GM21381 (cell line): Measurements from ENCODE around the gene MDM4.

Source experiments
- ATAC-seq: cut with Tn5 transposase; IDR thresholded peaks from one replicate; pipeline ENCODE4 v1.9.1; 2021; ENCODE audit warnings: mild to moderate bottlenecking, moderate library complexity; ENCODE audit not compliant: unreplicated experiment

MDM4 gene

GRCh38 chr1:204487256-204487615 is 29.0 kb upstream of the MDM4 start:
- no peak for ATAC-seq

- no peak for ATAC-seq
Observed at GRCh38 chr1:204491655-204492054, 24.6 kb upstream of the MDM4 start.

GRCh38 chr1:204493145-204493983 is 22.8 kb upstream of the MDM4 start:
- ATAC-seq: no peak

- ATAC-seq: peak; percentile 20
Observed at GRCh38 chr1:204493984-204494280, 22.3 kb upstream of the MDM4 start.

DNA sequence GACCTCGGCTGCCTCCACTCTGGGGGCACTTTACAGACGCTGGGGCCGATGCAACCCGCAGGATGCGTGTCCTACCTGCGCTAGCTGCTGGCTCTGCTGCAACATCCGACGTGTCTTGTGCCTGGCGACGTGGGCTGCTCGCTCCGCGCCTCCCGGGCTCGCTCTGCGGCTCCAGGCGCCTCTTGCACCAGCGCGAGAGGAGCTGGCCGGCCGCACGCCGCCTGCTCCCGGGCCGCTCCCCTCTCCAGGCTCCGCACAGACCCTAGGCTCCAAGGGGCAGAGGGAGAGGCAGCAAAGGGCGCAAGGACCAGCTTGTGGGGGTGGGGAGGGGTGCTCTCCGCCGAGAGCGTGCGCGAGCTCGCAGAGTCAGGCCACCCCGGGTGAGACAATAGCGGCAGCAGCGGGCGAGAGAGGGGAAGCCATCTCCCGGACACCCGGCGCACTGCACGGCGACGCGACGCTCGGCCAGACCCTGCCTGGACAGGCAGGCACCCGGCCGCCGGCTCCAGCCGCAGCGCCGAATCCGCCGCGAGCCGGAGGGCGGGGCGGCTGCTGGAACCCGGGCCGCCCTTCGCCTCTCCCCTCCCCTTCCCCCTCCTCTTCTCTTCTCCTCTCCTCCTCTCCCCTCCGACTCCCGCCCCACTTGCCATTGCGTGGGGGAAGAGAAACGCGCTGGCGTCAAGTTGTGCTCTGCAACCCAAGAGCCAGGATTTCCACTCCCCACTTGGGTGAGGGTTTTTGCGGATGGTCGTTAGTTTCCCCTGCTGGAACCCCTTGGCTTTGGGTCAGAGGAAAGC is 21.7 kb upstream of the MDM4 start, which contains the start of gene PIK3C2B:
TSS of gene PIK3C2B (minus strand) at position 525 of the 797 bp plus-strand sequence. CDS start 25,003 bp downstream, outside the sequence.
- peak; percentile 77 for ATAC-seq

DNA sequence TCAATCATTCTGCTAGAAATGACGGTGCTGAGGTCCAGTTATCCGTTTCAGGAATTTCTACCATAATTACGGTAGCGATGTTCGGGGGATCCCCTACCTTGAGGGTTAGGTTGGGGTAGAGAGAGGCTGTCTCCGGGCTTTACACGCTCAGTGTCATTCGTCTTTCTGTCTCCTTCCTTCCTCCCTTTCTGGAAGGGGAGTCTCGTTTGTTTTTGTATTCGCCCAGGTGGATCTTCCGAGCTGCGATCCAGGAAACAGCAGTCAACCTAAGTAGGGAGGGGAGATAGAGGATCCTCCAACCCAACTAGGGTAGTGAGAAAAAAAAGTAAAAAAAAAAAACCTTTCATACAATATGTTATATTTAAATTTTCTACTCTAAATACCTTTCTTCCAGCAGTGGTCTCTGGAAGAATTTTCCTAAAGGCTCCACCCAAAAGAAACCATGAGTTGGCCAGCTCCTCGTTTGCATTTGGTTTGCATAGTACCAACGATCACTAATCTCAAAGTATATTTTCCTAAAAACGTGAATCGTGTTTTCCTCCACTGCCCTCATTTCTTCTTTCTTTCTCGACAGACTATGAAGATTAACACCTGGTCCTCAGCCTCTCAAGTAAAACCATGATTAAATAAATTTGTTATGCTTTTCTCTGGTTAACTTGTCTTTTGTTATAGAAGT is 21.0 kb upstream of the MDM4 start:
- ATAC-seq: peak; percentile 35

GRCh38 chr1:204495777-204496176 is 20.4 kb upstream of the MDM4 start:
- no peak for ATAC-seq

DNA sequence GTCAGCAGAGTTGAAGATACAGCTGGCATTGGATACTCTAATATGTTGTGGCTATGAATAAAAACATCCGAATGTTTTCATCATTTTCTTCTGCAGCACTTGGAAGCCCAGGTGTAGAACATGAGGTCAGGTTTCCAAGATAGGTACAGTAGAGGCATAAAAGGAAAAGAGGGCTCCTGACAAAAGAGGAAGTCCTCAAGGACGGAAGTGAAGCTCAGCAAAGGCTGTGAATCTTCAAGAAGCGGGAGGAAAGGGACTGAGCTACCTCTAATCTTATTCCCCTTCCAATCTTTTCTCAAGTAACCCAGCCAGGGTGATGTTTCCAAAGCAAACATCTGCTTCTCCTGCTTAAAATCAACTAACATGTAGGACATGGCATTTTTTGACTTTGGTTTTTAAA is 17.2 kb upstream of the MDM4 start:
- ATAC-seq: no peak

DNA sequence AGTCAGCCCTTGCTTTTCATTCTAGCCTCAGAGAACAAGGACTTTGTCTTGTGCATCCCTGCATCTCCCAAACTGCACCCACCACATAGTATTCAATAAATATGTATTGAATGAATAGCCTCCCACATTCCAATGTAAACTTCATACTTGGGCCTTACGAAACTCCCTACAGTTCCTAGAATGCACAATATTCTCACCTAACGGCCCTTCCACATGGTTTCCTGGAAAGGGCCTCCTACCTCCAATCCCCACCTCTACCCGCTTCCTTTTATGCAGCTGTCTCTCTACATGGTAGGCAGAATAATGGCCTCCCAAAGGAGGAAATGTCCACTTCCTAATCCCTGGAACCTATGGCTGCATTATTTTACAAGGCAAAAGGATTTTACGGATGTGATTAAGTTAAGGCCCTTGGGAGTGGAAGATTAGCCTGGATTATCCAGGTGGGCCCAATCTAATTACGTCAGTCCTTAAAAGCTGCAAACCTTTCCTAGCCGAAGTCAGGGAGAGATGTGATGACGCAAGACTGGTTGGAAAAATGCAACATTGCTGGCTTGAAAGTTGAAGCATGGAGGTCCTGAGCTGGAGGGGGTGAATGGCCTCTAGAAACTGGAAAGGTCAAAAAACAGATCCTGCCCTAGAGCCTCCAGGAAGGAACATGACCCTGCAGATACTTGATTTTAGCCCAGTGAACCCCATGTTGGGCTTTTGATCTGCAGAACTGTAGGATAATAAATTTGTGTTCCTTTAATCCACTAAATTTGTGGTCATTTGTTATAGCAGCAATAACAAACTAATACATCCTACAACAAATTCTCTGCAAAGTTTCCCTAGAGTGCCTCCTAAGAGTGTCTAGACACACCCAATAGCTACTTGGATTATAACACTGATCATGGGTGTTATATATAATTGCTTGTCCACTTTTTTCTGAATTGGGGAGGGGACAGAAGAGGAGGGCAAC is 16.4 kb upstream of the MDM4 start:
- ATAC-seq: no peak

DNA sequence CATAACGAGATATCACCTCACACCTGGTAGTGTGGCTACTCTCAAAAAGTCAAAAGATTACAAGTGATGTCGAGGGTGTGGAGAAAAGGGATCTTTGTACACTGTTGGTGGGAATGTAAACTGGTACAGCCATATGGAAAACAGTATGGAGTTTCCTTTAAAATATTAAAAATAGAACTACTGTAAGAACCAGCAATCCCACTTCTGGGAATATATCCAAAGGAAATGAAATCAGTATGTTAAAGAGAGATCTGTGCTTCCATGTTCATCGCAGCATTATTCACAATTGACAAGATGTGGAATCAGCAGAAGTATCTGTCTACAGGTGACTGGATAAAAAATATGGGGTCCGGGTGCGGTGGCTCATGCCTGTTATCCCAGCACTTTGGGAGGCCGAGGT is 14.0 kb upstream of the MDM4 start:
- no peak for ATAC-seq

DNA sequence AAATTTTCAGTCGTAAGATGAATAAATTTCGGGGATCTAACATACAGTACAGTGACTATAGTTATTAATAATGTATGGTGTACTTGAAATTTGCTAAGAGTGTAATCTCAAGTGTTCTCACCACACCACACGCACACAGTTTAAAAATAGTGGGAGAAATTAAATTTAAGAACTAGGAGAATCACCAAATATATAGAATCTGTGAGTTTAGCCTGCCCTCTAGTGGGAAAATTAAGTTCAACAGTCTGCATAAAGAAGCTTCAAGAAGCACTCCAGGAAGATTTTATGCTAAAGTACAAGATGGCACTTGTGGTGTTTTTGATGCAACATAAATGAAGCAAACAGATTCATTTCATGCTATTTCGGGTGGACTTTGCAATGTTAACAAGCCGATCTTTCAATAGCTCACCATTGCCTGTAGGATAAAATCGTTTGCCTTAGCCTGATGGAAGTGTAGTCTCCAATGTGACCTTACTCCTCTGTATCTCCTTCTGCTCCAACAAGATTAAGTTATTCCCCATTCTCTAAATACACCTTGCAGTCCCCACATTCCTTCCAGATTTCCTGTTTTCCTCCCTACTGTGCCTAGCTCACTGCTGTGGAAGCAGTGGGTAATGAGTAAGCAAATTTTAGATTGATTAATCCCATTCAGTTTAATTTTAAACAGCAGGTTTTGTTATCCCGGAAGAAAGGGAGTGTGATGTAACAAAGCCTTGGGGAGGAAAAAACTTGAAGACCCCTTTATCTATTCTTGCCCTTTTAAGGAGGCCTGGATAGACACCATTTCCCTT is 12.9 kb upstream of the MDM4 start:
- ATAC-seq: no peak

DNA sequence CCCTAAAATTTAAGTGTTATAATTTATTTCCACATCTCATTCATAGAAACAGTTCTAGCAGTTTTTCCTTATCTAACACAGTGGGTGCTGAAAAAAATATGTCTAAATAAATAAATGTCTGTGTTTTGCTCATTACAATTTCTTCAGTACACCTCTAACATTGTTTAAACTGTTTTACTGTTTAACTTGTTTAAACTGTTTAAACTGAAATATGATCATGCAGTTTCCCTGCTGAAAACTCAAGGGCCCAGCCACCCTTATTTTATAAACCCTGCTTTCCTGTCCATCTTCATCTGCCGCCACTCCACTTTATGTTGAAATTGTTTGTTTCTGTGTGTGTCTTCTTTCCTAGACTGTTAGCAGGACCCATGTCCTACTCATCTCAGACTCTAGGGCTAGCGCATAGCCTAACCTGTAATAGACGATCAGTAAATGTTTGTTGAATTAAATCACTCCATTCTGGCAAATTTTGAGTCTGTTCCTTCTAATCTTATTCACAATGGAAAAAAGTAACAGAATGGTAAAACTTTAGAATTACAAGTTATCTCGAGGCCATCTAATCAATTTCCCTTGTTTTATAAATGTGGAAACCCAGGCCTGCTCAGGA is 12.2 kb upstream of the MDM4 start:
- no peak for ATAC-seq

GRCh38 chr1:204505674-204506200 is 10.5 kb upstream of the MDM4 start:
- no peak for ATAC-seq

DNA sequence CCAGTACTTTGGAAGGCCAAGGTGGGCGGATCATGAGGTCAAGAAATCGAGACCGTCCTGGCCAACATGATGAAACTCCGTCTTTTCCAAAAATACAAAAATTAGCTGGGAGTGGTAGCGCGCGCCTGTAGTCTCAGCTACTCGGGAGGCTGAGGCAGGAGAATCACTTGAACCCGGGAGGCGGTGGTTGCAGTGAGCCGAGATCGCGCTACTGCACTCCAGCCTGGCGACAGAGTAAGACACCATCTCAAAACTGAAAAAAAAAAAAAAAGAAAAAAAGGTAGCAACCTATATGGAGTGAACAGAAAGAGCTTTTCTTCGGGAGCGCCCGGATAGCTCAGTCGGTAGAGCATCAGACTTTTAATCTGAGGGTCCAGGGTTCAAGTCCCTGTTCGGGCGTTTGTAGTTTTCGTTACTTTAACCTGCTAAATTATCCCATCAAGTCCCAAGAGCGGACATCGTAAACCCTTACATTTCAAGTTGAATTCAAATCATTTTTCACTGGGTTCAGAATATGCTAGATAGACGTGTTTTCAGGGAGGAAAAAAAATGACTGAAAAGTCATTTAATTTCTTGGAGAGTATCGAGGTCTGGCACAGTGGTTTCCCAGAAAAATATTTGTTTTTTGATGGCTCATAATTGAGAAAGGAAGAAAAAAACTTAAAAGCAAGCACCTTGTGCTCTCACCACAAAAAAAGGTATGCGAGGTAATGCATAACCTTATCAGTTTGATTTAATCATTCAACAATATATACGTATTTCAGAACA is 9.8 kb upstream of the MDM4 start:
- ATAC-seq: peak; percentile 71

GRCh38 chr1:204506969-204507316 is 9.3 kb upstream of the MDM4 start:
- ATAC-seq: peak; percentile 68

- ATAC-seq: no peak
Observed at GRCh38 chr1:204507317-204508105, 8.7 kb upstream of the MDM4 start.

DNA sequence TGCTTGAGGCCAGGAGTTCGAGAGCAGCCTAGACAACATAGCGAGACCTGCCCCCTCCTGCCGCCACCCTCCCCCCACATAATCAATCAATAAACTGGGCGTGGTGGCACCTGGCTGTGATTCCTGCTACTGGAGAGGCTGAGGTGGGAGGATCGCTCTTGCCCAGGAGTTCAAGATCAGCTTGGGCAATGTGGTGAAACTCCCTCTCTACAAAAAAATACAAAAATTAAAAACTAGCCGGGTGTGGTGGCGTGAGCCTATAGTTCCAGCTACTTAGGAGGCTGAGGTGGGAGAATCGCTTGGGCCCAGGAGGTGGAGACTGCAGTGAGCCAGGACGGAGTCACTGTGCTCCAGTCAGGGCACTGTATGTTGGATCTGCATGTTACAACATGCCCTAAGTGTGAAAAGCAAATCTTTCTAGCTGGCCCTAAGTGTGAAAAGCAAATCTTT is 7.0 kb upstream of the MDM4 start:
- ATAC-seq: no peak

GRCh38 chr1:204511366-204511765 is 4.8 kb upstream of the MDM4 start:
- ATAC-seq: no peak
